ENCODE measurements around the gene C19orf44. TPM values are rescaled to one million over a fixed set of nuclear protein-coding genes. Genes with fewer than 3 reads are reported as not detected.

Gene C19orf44
- total and polyA plus RNA-seq, 2 experiments from 2014 or later: 2.5 to 5.9 TPM

GRCh38 chr19:16516381-16516780 lies 20.2 kb downstream of the C19orf44 start (continued):
- TF ChIP-seq, protein P1, sequence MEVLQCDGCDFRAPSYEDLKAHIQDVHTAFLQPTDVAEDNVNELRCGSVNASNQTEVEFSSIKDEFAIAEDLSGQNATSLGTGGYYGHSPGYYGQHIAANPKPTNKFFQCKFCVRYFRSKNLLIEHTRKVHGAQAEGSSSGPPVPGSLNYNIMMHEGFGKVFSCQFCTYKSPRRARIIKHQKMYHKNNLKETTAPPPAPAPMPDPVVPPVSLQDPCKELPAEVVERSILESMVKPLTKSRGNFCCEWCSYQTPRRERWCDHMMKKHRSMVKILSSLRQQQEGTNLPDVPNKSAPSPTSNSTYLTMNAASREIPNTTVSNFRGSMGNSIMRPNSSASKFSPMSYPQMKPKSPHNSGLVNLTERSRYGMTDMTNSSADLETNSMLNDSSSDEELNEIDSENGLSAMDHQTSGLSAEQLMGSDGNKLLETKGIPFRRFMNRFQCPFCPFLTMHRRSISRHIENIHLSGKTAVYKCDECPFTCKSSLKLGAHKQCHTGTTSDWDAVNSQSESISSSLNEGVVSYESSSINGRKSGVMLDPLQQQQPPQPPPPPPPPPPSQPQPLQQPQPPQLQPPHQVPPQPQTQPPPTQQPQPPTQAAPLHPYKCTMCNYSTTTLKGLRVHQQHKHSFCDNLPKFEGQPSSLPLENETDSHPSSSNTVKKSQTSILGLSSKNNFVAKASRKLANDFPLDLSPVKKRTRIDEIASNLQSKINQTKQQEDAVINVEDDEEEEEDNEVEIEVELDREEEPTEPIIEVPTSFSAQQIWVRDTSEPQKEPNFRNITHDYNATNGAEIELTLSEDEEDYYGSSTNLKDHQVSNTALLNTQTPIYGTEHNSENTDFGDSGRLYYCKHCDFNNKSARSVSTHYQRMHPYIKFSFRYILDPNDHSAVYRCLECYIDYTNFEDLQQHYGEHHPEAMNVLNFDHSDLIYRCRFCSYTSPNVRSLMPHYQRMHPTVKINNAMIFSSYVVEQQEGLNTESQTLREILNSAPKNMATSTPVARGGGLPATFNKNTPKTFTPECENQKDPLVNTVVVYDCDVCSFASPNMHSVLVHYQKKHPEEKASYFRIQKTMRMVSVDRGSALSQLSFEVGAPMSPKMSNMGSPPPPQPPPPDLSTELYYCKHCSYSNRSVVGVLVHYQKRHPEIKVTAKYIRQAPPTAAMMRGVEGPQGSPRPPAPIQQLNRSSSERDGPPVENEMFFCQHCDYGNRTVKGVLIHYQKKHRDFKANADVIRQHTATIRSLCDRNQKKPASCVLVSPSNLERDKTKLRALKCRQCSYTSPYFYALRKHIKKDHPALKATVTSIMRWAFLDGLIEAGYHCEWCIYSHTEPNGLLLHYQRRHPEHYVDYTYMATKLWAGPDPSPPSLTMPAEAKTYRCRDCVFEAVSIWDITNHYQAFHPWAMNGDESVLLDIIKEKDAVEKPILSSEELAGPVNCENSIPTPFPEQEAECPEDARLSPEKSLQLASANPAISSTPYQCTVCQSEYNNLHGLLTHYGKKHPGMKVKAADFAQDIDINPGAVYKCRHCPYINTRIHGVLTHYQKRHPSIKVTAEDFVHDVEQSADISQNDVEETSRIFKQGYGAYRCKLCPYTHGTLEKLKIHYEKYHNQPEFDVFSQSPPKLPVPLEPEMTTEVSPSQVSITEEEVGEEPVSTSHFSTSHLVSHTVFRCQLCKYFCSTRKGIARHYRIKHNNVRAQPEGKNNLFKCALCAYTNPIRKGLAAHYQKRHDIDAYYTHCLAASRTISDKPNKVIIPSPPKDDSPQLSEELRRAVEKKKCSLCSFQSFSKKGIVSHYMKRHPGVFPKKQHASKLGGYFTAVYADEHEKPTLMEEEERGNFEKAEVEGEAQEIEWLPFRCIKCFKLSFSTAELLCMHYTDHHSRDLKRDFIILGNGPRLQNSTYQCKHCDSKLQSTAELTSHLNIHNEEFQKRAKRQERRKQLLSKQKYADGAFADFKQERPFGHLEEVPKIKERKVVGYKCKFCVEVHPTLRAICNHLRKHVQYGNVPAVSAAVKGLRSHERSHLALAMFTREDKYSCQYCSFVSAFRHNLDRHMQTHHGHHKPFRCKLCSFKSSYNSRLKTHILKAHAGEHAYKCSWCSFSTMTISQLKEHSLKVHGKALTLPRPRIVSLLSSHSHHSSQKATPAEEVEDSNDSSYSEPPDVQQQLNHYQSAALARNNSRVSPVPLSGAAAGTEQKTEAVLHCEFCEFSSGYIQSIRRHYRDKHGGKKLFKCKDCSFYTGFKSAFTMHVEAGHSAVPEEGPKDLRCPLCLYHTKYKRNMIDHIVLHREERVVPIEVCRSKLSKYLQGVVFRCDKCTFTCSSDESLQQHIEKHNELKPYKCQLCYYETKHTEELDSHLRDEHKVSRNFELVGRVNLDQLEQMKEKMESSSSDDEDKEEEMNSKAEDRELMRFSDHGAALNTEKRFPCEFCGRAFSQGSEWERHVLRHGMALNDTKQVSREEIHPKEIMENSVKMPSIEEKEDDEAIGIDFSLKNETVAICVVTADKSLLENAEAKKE (CRISPR knock-in tag; IDR thresholded peaks at IDR 0.05): no peak
- TF ChIP-seq STAT1 (IDR thresholded peaks at IDR 0.05; ENCODE audit: unreplicated experiment): no peak
- TF ChIP-seq POLR2AphosphoS5 (IDR thresholded peaks at IDR 0.05; ENCODE audit: low read depth): no peak
- TF ChIP-seq CREB1 (CRISPR knock-in tag; IDR thresholded peaks at IDR 0.05; ENCODE audit: low read depth): no peak
- TF ChIP-seq CTCF (conservative IDR thresholded peaks at IDR 0.05; ENCODE audit: low read depth in 2 of 2): no peak

- ATAC-seq: no peak
- Histone ChIP-seq H3K27me3 (ENCODE audit: insufficient read depth) (no peaks in the 10 kb centered on the region), H4K20me1 (replicated peaks; ENCODE audit: insufficient read depth) (peaks cover 12% of the 10 kb centered on the region), H3F3A (replicated peaks; ENCODE audit: low read depth) (peaks cover 20% of the 10 kb centered on the region), H3K4me2 (no peak overlapping the region), H3K27ac (ENCODE audit: low read depth) (no peak overlapping the region), H3K9me2 (ENCODE audit: insufficient read depth) (no peaks in the 10 kb centered on the region), H2AFZ (no peak overlapping the region), H3K4me3 (no peak overlapping the region), H3K4me1 (ENCODE audit: insufficient read depth) (no peaks in the 10 kb centered on the region), H3K36me3 (ENCODE audit: insufficient read depth) (peaks cover 16% of the 10 kb centered on the region), H3K79me2 (replicated peaks; ENCODE audit: insufficient read depth) (no peaks in the 10 kb centered on the region)
- Mint-ChIP-seq H3K27ac (no peak overlapping the region), H3K4me3 (no peak overlapping the region), H3K4me1 (no peaks in the 10 kb centered on the region), H3K9me3 (no peaks in the 10 kb centered on the region; the same call in 2 of the 3 replicates), H3K27me3 (ENCODE audit: insufficient read depth, low read depth, poor library complexity) (peaks cover 11% of the 10 kb centered on the region), H3K36me3 (ENCODE audit: low read depth) (peaks cover 53% of the 10 kb centered on the region)
- DNase-seq (ENCODE audit: low spot score): no peak
- TF ChIP-seq CREB1 (CRISPR knock-in tag; IDR thresholded peaks at IDR 0.05; ENCODE audit: low read depth) (no peak), EZH2 (IDR thresholded peaks at IDR 0.05; ENCODE audit: low read depth, unreplicated experiment) (no peak), POLR2AphosphoS5 (IDR thresholded peaks at IDR 0.05; ENCODE audit: low read depth) (no peak), JUNB (IDR thresholded peaks at IDR 0.05; ENCODE audit: unreplicated experiment) (no peak), ZNF331 (CRISPR knock-in tag; IDR thresholded peaks at IDR 0.05; ENCODE audit: low read depth) (no peak)
- TF ChIP-seq, protein P2, sequence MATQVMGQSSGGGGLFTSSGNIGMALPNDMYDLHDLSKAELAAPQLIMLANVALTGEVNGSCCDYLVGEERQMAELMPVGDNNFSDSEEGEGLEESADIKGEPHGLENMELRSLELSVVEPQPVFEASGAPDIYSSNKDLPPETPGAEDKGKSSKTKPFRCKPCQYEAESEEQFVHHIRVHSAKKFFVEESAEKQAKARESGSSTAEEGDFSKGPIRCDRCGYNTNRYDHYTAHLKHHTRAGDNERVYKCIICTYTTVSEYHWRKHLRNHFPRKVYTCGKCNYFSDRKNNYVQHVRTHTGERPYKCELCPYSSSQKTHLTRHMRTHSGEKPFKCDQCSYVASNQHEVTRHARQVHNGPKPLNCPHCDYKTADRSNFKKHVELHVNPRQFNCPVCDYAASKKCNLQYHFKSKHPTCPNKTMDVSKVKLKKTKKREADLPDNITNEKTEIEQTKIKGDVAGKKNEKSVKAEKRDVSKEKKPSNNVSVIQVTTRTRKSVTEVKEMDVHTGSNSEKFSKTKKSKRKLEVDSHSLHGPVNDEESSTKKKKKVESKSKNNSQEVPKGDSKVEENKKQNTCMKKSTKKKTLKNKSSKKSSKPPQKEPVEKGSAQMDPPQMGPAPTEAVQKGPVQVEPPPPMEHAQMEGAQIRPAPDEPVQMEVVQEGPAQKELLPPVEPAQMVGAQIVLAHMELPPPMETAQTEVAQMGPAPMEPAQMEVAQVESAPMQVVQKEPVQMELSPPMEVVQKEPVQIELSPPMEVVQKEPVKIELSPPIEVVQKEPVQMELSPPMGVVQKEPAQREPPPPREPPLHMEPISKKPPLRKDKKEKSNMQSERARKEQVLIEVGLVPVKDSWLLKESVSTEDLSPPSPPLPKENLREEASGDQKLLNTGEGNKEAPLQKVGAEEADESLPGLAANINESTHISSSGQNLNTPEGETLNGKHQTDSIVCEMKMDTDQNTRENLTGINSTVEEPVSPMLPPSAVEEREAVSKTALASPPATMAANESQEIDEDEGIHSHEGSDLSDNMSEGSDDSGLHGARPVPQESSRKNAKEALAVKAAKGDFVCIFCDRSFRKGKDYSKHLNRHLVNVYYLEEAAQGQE (IDR thresholded peaks at IDR 0.05; ENCODE audit: unreplicated experiment): no peak
These were observed 20.9 kb downstream of the C19orf44 start for GRCh38 chr19:16516923-16517610.
